HepG2 (cell line): Measurements from ENCODE around the gene CEACAM16. TPM values are rescaled to one million over a fixed set of nuclear protein-coding genes. Genes with fewer than 3 reads are reported as not detected.

ENCODE experiments used
- AGO1 ChIP-seq: fragments of 200-400 bp; formaldehyde crosslinking; IDR thresholded peaks from 2 replicates; pipeline ENCODE4 v1.6.1; 2017; ENCODE audit warnings: mild to moderate bottlenecking, low read depth, low read length, moderate library complexity; ENCODE audit not compliant: poor library complexity, severe bottlenecking
- ATF5 ChIP-seq: sonication (generic); formaldehyde crosslinking; IDR thresholded peaks from 2 replicates; pipeline ENCODE4 v1.4.0; 2020; ENCODE audit warnings: mild to moderate bottlenecking, low read depth, missing genetic modification reagents
- MIER3 ChIP-seq: IDR thresholded peaks from 2 replicates; pipeline ENCODE4 v1.6.1; 2016; ENCODE audit warnings: missing compliant biosample characterization, borderline replicate concordance
- MIXL1 ChIP-seq: IDR thresholded peaks from 2 replicates; pipeline ENCODE4 v1.6.1; 2016
- NFKBIZ ChIP-seq: IDR thresholded peaks from 2 replicates; pipeline ENCODE4 v1.6.1; 2018; ENCODE audit warnings: missing genetic modification reagents, missing compliant biosample characterization
- POLR2AphosphoS2 ChIP-seq: IDR thresholded peaks from 2 replicates; pipeline ENCODE4 v1.6.1; 2011; ENCODE audit warnings: low read depth, low read length, improper control_type of control experiment
- YEATS2 ChIP-seq: sonication (generic); formaldehyde crosslinking; IDR thresholded peaks from 2 replicates; pipeline ENCODE4 v1.4.0; 2020; ENCODE audit warnings: missing genetic modification reagents, borderline replicate concordance
- ZBTB49 ChIP-seq: sonication (generic); formaldehyde crosslinking; IDR thresholded peaks from 2 replicates; pipeline ENCODE4 v1.4.0; 2020; ENCODE audit warnings: missing genetic modification reagents, borderline replicate concordance
- ZNF101 ChIP-seq: sonication (generic); formaldehyde crosslinking; IDR thresholded peaks from 2 replicates; pipeline ENCODE4 v1.4.0; 2020; ENCODE audit warnings: mild to moderate bottlenecking, low read depth, missing genetic modification reagents, borderline replicate concordance
- ZNF282 ChIP-seq: fragments of 450-650 bp; IDR thresholded peaks from 2 replicates; pipeline ENCODE4 v1.6.1; 2018; ENCODE audit not compliant: partially characterized antibody
- ZNF33A ChIP-seq: sonication (generic); formaldehyde crosslinking; IDR thresholded peaks from 2 replicates; pipeline ENCODE4 v1.5.1; 2020; ENCODE audit warnings: missing genetic modification reagents, mild to moderate bottlenecking, moderate library complexity, borderline replicate concordance
- ZNF460 ChIP-seq: sonication (generic); formaldehyde crosslinking; IDR thresholded peaks from 2 replicates; pipeline ENCODE4 v1.5.1; 2020; ENCODE audit warnings: missing genetic modification reagents, mild to moderate bottlenecking, borderline replicate concordance
- ZNF609 ChIP-seq: sonication (generic); formaldehyde crosslinking; IDR thresholded peaks from 2 replicates; pipeline ENCODE4 v1.4.0; 2020; ENCODE audit warnings: mild to moderate bottlenecking, missing genetic modification reagents, borderline replicate concordance
- ZNF616 ChIP-seq: sonication (generic); formaldehyde crosslinking; IDR thresholded peaks from 2 replicates; pipeline ENCODE4 v1.5.0; 2020; ENCODE audit warnings: low read depth, mild to moderate bottlenecking, missing genetic modification reagents
- polyA plus RNA-seq, 8 experiments: library from polyadenylated mRNA; depleted of rRNA in 3 of 8; stranded (reverse) in 7 of 8; unstranded in 1 of 8; fragments of >200 nt; fragmentation: Illumina TruSeq in 4 of 8; extraction: Trizol in 4 of 8; gene quantifications; 2 replicates each; pipeline versions ENCODE4 v1.2.1 to v1.2.3, GENCODE V29; 2011 to 2016; ENCODE audit warnings: low read depth in 4 of 8, missing spikeins in 1 of 8, mixed read lengths in 1 of 8; ENCODE audit not compliant: insufficient read depth in 1 of 8
- total RNA-seq, 5 experiments: library from RNA; depleted of rRNA; stranded (reverse); fragments of >200 nt; fragmentation: Illumina TruSeq; extraction: Trizol; gene quantifications; 2 replicates each; pipeline ENCODE4 v1.2.3, GENCODE V29; 2016; ENCODE audit warnings: low read depth in 1 of 5
- TF ChIP-seq, protein P1 (sequence below): sonication (generic); formaldehyde crosslinking; IDR thresholded peaks from 2 replicates; pipeline ENCODE4 v1.4.0; 2020; ENCODE audit warnings: mild to moderate bottlenecking, missing genetic modification reagents

Gene CEACAM16
- total and polyA plus RNA-seq, 2 of the 13 experiments (the other 11 are each of a cell fraction or from before 2014, with no cell fraction given): not detected

- TF ChIP-seq ZBTB49 (CRISPR knock-in tag) (no peak), ZNF33A (CRISPR knock-in tag) (no peak), ZNF609 (CRISPR knock-in tag) (peak; percentile 60; the same call in 1 of the 2 replicates), ZNF460 (no peak), ZNF101 (CRISPR knock-in tag) (no peak), ZNF616 (no peak), ATF5 (CRISPR knock-in tag) (no peak), ZNF282 (no peak), YEATS2 (no peak), NFKBIZ (no peak), AGO1 (peak; percentile 41), MIXL1 (CRISPR knock-in tag) (no peak), POLR2AphosphoS2 (no peak), MIER3 (CRISPR knock-in tag) (no peak)
- TF ChIP-seq, protein P1, sequence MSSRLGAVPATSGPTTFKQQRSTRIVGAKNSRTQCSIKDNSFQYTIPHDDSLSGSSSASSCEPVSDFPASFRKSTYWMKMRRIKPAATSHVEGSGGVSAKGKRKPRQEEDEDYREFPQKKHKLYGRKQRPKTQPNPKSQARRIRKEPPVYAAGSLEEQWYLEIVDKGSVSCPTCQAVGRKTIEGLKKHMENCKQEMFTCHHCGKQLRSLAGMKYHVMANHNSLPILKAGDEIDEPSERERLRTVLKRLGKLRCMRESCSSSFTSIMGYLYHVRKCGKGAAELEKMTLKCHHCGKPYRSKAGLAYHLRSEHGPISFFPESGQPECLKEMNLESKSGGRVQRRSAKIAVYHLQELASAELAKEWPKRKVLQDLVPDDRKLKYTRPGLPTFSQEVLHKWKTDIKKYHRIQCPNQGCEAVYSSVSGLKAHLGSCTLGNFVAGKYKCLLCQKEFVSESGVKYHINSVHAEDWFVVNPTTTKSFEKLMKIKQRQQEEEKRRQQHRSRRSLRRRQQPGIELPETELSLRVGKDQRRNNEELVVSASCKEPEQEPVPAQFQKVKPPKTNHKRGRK (CRISPR knock-in tag): no peak
Measured at GRCh38 chr19:44746946-44747738, 48.2 kb downstream of the CEACAM16 start (continued).
